ENCODE data around the gene LSAMP. TPM values are rescaled to one million over a fixed set of nuclear protein-coding genes. Genes with fewer than 3 reads are reported as not detected.

Gene LSAMP
- total RNA-seq, 1 experiment from 2014 or later = not detected

- no peaks in the 10 kb centered on the region for H3K36me3 ChIP-seq (ENCODE audit: low read depth)
Observed at GRCh38 chr3:116433552-116433951, 11.7 kb downstream of the LSAMP start.

DNA sequence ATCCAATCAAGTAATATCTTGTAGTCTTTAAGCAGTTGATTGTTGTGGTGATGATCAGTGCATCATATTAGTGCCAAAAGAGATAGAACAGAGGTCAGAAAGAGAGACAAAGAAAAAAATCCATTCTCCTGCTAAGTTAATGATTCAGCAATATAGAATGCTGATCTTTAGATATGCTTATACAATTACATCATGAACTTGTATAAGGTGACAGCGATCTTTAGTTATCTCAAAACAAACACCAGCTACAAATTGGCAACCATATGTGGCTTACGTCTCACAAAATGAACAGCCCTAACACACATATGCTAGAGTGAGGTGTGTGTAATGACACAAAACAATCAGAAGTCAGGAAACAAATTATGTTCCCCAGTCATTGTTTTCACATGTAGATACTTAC, 12.5 kb downstream of the LSAMP start:
- Histone ChIP-seq H2AFZ (no peak overlapping the region), H3K79me2 (ENCODE audit: low read depth) (no peaks in the 10 kb centered on the region), H3K27ac (no peak overlapping the region), H3K4me3 (no peak overlapping the region), H3K9me3 (ENCODE audit: insufficient read depth, low read depth) (no peaks in the 10 kb centered on the region), H3K9me2 (ENCODE audit: insufficient read depth) (no peaks in the 10 kb centered on the region), H3K4me1 (replicated peaks; ENCODE audit: insufficient read depth) (no peaks in the 10 kb centered on the region), H3K27me3 (ENCODE audit: insufficient read depth, low read depth) (no peaks in the 10 kb centered on the region), H3F3A (ENCODE audit: insufficient read depth, low read depth) (no peaks in the 10 kb centered on the region), H4K20me1 (ENCODE audit: insufficient read depth) (no peaks in the 10 kb centered on the region; the same call in 1 of the 2 replicates), H3K4me2 (no peak overlapping the region), H3K36me3 (ENCODE audit: low read depth) (no peaks in the 10 kb centered on the region)
- ChIA-PET CTCF (no interaction called here), POLR2A (ENCODE audit: unreplicated experiment) (no interaction called here)
- intact Hi-C loops (cut with micrococcal nuclease; ENCODE audit: unreplicated experiment) = no loop called here
- no TSS peak for BruUV-seq (replicated peaks)
- TF ChIP-seq, protein P1, sequence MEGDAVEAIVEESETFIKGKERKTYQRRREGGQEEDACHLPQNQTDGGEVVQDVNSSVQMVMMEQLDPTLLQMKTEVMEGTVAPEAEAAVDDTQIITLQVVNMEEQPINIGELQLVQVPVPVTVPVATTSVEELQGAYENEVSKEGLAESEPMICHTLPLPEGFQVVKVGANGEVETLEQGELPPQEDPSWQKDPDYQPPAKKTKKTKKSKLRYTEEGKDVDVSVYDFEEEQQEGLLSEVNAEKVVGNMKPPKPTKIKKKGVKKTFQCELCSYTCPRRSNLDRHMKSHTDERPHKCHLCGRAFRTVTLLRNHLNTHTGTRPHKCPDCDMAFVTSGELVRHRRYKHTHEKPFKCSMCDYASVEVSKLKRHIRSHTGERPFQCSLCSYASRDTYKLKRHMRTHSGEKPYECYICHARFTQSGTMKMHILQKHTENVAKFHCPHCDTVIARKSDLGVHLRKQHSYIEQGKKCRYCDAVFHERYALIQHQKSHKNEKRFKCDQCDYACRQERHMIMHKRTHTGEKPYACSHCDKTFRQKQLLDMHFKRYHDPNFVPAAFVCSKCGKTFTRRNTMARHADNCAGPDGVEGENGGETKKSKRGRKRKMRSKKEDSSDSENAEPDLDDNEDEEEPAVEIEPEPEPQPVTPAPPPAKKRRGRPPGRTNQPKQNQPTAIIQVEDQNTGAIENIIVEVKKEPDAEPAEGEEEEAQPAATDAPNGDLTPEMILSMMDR (conservative IDR thresholded peaks at IDR 0.05) = no peak
- no peak for TF ChIP-seq EZH2 (IDR thresholded peaks at IDR 0.05; ENCODE audit: low read depth)
- DNase-seq = no peak

More at GRCh38 chr3:116433552-116433951, 11.7 kb downstream of the LSAMP start:
- no peak overlapping the region for H3K4me3 ChIP-seq
- H3K4me2 ChIP-seq = no peak overlapping the region
- intact Hi-C loops (cut with micrococcal nuclease; ENCODE audit: unreplicated experiment) = no loop called here
- no peaks in the 10 kb centered on the region; the same call in 1 of the 2 replicates for H4K20me1 ChIP-seq (ENCODE audit: insufficient read depth)
- H3K4me1 ChIP-seq (replicated peaks; ENCODE audit: insufficient read depth) = no peaks in the 10 kb centered on the region
- TF ChIP-seq, protein P1 (conservative IDR thresholded peaks at IDR 0.05) = no peak
- BruUV-seq (replicated peaks) = no TSS peak
- ChIA-PET CTCF (no interaction called here), POLR2A (ENCODE audit: unreplicated experiment) (no interaction called here)
- no peaks in the 10 kb centered on the region for H3K27me3 ChIP-seq (ENCODE audit: insufficient read depth, low read depth)
- no peak for DNase-seq
- no peak overlapping the region for H2AFZ ChIP-seq
- H3K79me2 ChIP-seq (ENCODE audit: low read depth) = no peaks in the 10 kb centered on the region
- H3F3A ChIP-seq (ENCODE audit: insufficient read depth, low read depth) = no peaks in the 10 kb centered on the region
- H3K9me2 ChIP-seq (ENCODE audit: insufficient read depth) = peaks cover under 1% of the 10 kb centered on the region; the same call in 1 of the 2 replicates
- no peak overlapping the region for H3K27ac ChIP-seq
- H3K9me3 ChIP-seq (ENCODE audit: insufficient read depth, low read depth) = no peaks in the 10 kb centered on the region

GRCh38 chr3:116429479-116430269, 15.6 kb downstream of the LSAMP start:
- no peaks in the 10 kb centered on the region for H3K4me1 ChIP-seq (replicated peaks; ENCODE audit: insufficient read depth)
- intact Hi-C loops (cut with micrococcal nuclease; ENCODE audit: unreplicated experiment) = no loop called here
- H4K20me1 ChIP-seq (ENCODE audit: insufficient read depth) = no peaks in the 10 kb centered on the region; the same call in 1 of the 2 replicates
- no peaks in the 10 kb centered on the region for H3K9me2 ChIP-seq (ENCODE audit: insufficient read depth)
- no peak overlapping the region for H3K27ac ChIP-seq
- no TSS peak for BruUV-seq (replicated peaks)
- no peaks in the 10 kb centered on the region for H3K9me3 ChIP-seq (ENCODE audit: insufficient read depth, low read depth)
- DNase-seq = no peak
- no peaks in the 10 kb centered on the region for H3K36me3 ChIP-seq (ENCODE audit: low read depth)
- no peaks in the 10 kb centered on the region for H3K79me2 ChIP-seq (ENCODE audit: low read depth)
- ChIA-PET CTCF (no interaction called here), POLR2A (ENCODE audit: unreplicated experiment) (no interaction called here)
- H2AFZ ChIP-seq = no peak overlapping the region
- H3F3A ChIP-seq (ENCODE audit: insufficient read depth, low read depth) = no peaks in the 10 kb centered on the region
- H3K4me2 ChIP-seq = no peak overlapping the region
- no peak overlapping the region for H3K4me3 ChIP-seq
- H3K27me3 ChIP-seq (ENCODE audit: insufficient read depth, low read depth) = no peaks in the 10 kb centered on the region
- TF ChIP-seq EZH2 (IDR thresholded peaks at IDR 0.05; ENCODE audit: low read depth) = no peak

All from PC-9 (cell line).